Hepatocyte (in vitro differentiated cells): ENCODE results near the gene CSNK2B. TPM values are rescaled to one million over a fixed set of nuclear protein-coding genes. Genes with fewer than 3 reads are reported as not detected.
A peak's percentile ranks its signal among the peaks of the same experiment; 100 is the strongest.

ENCODE experiments used
- DNase-seq: peaks from one replicate; pipeline ENCODE4 v3.0.0-alpha.2; 2016; ENCODE audit warnings: low spot score
- H2AFZ ChIP-seq: fragments of 200-600 bp; sonication (generic); 2 replicates; pipeline ENCODE4 v1.6.0; 2016; ENCODE audit warnings: antibody characterized with exemption, mild to moderate bottlenecking
- H3K27ac ChIP-seq: fragments of 200-600 bp; sonication (generic); 2 replicates; pipeline ENCODE4 v1.5.1; 2016; ENCODE audit warnings: mild to moderate bottlenecking
- H3K27me3 ChIP-seq: fragments of 200-600 bp; sonication (generic); 2 replicates; pipeline ENCODE4 v1.6.1; 2016
- H3K36me3 ChIP-seq: fragments of 200-600 bp; sonication (generic); replicated peaks from 2 replicates; pipeline ENCODE4 v1.5.1; 2016; ENCODE audit warnings: low read depth; ENCODE audit not compliant: insufficient read depth
- H3K4me1 ChIP-seq: fragments of 200-600 bp; sonication (generic); 2 replicates; pipeline ENCODE4 v1.5.1; 2016; ENCODE audit warnings: mild to moderate bottlenecking, moderate library complexity; ENCODE audit not compliant: insufficient read depth
- H3K4me2 ChIP-seq: fragments of 200-600 bp; sonication (generic); 2 replicates; pipeline ENCODE4 v1.6.0; 2016
- H3K4me3 ChIP-seq: fragments of 200-600 bp; sonication (generic); 2 replicates; pipeline ENCODE4 v1.5.1; 2016; ENCODE audit warnings: mild to moderate bottlenecking
- H3K79me2 ChIP-seq: fragments of 200-600 bp; sonication (generic); 2 replicates; pipeline ENCODE4 v1.6.0; 2017; ENCODE audit warnings: mild to moderate bottlenecking
- H3K9me2 ChIP-seq: fragments of 200-600 bp; sonication (generic); replicated peaks from 2 replicates; pipeline ENCODE4 v1.6.0; 2017; ENCODE audit warnings: mild to moderate bottlenecking; ENCODE audit not compliant: insufficient read depth
- H3K9me3 ChIP-seq: fragments of 200-600 bp; sonication (generic); 2 replicates; pipeline ENCODE4 v1.5.1; 2016; ENCODE audit warnings: low read depth, mild to moderate bottlenecking
- H4K20me1 ChIP-seq: fragments of 200-600 bp; sonication (generic); 2 replicates; pipeline ENCODE4 v1.6.0; 2016; ENCODE audit warnings: mild to moderate bottlenecking; ENCODE audit not compliant: insufficient read depth, poor library complexity, severe bottlenecking
- EZH2 ChIP-seq: fragments of 200-600 bp; sonication (generic); IDR thresholded peaks from 2 replicates; pipeline ENCODE4 v1.6.1; 2016; ENCODE audit warnings: antibody characterized with exemption, mild to moderate bottlenecking, borderline replicate concordance
- EZH2phosphoT487 ChIP-seq: fragments of 200-600 bp; sonication (generic); IDR thresholded peaks from one replicate; pipeline ENCODE4 v1.6.1; 2018; ENCODE audit warnings: antibody characterized with exemption, mild to moderate bottlenecking, low read depth, moderate library complexity; ENCODE audit not compliant: unreplicated experiment, severe bottlenecking
- WGBS: methylation state at CpG from one replicate; pipeline ENCODE4 v1.1.6; 2016; ENCODE audit warnings: low lambda C conversion rate; ENCODE audit errors: missing lambda C conversion rate; 5-methylcytosine and 5-hydroxymethylcytosine counted together
- polyA plus RNA-seq: library from polyadenylated mRNA; unstranded; fragments of >200 nt; fragmentation: Nextera tagmentation; extraction: Ambion mirVana; gene quantifications from 2 replicates; pipeline ENCODE4 v1.2.1, GENCODE V29; 2016
- total RNA-seq: library from RNA; depleted of rRNA; stranded (reverse); fragments of >200 nt; gene quantifications from 2 replicates; pipeline ENCODE4 v1.2.3, GENCODE V29; 2014
- TF ChIP-seq, protein P1 (sequence below): fragments of 200-600 bp; sonication (generic); IDR thresholded peaks from 2 replicates; pipeline ENCODE4 v1.5.1; 2016; ENCODE audit warnings: antibody characterized with exemption, mild to moderate bottlenecking; ENCODE audit not compliant: poor library complexity

CSNK2B gene
- total and polyA plus RNA-seq, 2 experiments from 2014 or later: 155 to 181 TPM

DNA sequence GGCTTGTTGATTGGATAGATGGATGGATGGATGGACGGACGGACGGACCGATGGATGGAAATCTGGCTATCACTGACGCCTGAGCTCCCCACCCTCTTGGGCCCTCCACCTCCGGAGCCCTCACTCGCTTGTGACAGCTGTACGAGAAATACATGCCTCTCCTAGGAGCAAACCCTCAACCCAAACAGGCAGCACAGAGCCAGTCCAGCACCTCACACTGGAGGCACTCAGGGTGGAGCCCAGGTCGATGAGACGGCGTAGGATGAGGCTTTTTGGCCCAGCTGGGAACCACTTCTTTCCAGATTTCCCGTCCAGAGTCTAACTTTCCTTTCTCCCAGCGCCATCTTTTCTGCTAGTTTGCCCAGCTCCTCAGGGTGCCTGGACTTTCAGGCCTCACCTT is 17.7 kb downstream of the CSNK2B start:
- peak overlapping the region; percentile 12 for H3K4me3 ChIP-seq
- H2AFZ ChIP-seq: peak overlapping the region; percentile 32
- H3K9me2 ChIP-seq: no peaks in the 10 kb centered on the region
- H4K20me1 ChIP-seq: no peaks in the 10 kb centered on the region
- H3K79me2 ChIP-seq: no peaks in the 10 kb centered on the region
- H3K36me3 ChIP-seq: no peaks in the 10 kb centered on the region
- WGBS: 72% methylated on average over 13 of the region's 13 CpGs
- TF ChIP-seq EZH2phosphoT487: no peak
- no peaks in the 10 kb centered on the region for H3K27me3 ChIP-seq
- peak overlapping the region; percentile 86 for H3K4me2 ChIP-seq
- H3K27ac ChIP-seq: peak overlapping the region; percentile 36
- H3K4me1 ChIP-seq: peaks cover 5% of the 10 kb centered on the region
- H3K9me3 ChIP-seq: no peaks in the 10 kb centered on the region
- no peak for DNase-seq

GRCh38 chr6:31686483-31686882 is 20.6 kb downstream of the CSNK2B start:
- Histone ChIP-seq H3K27ac (no peak overlapping the region), H3K36me3 (no peaks in the 10 kb centered on the region), H2AFZ (no peak overlapping the region), H3K4me2 (no peak overlapping the region), H3K9me3 (no peaks in the 10 kb centered on the region), H3K27me3 (no peaks in the 10 kb centered on the region), H3K4me3 (no peak overlapping the region), H3K9me2 (no peaks in the 10 kb centered on the region), H3K79me2 (no peaks in the 10 kb centered on the region), H4K20me1 (no peaks in the 10 kb centered on the region), H3K4me1 (peaks cover 10% of the 10 kb centered on the region)
- WGBS: 89% methylated on average over 5 of the region's 5 CpGs
- TF ChIP-seq, protein P1, sequence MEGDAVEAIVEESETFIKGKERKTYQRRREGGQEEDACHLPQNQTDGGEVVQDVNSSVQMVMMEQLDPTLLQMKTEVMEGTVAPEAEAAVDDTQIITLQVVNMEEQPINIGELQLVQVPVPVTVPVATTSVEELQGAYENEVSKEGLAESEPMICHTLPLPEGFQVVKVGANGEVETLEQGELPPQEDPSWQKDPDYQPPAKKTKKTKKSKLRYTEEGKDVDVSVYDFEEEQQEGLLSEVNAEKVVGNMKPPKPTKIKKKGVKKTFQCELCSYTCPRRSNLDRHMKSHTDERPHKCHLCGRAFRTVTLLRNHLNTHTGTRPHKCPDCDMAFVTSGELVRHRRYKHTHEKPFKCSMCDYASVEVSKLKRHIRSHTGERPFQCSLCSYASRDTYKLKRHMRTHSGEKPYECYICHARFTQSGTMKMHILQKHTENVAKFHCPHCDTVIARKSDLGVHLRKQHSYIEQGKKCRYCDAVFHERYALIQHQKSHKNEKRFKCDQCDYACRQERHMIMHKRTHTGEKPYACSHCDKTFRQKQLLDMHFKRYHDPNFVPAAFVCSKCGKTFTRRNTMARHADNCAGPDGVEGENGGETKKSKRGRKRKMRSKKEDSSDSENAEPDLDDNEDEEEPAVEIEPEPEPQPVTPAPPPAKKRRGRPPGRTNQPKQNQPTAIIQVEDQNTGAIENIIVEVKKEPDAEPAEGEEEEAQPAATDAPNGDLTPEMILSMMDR: no peak
- no peak for TF ChIP-seq EZH2
- no peak for TF ChIP-seq EZH2phosphoT487
- DNase-seq: no peak

GRCh38 chr6:31687321-31687720 is 21.4 kb downstream of the CSNK2B start:
- Histone ChIP-seq H3K27me3 (no peaks in the 10 kb centered on the region), H4K20me1 (no peaks in the 10 kb centered on the region), H3K4me1 (peaks cover 6% of the 10 kb centered on the region), H3K9me2 (no peaks in the 10 kb centered on the region), H3K79me2 (no peaks in the 10 kb centered on the region), H3K27ac (no peak overlapping the region), H3K36me3 (no peaks in the 10 kb centered on the region), H3K9me3 (no peaks in the 10 kb centered on the region), H3K4me2 (no peak overlapping the region), H3K4me3 (no peak overlapping the region), H2AFZ (no peak overlapping the region)
- no peak for DNase-seq
- TF ChIP-seq EZH2phosphoT487 (no peak), EZH2 (no peak)
- TF ChIP-seq, protein P1: no peak
- 92% methylated on average over 8 of the region's 8 CpGs for WGBS

- no peaks in the 10 kb centered on the region for H3K79me2 ChIP-seq
- no peak overlapping the region for H2AFZ ChIP-seq
- WGBS: 90% methylated on average over 13 of the region's 14 CpGs
Observed at GRCh38 chr6:31687860-31688693, 22.2 kb downstream of the CSNK2B start.

More at GRCh38 chr6:31687860-31688693, 22.2 kb downstream of the CSNK2B start:
- DNase-seq: no peak
- Histone ChIP-seq H4K20me1 (no peaks in the 10 kb centered on the region), H3K9me3 (no peaks in the 10 kb centered on the region), H3K36me3 (no peaks in the 10 kb centered on the region), H3K4me3 (no peak overlapping the region), H3K4me1 (peaks cover 6% of the 10 kb centered on the region), H3K27me3 (no peaks in the 10 kb centered on the region), H3K27ac (no peak overlapping the region), H3K4me2 (no peak overlapping the region), H3K9me2 (no peaks in the 10 kb centered on the region)
- no peak for TF ChIP-seq EZH2
- TF ChIP-seq, protein P1: no peak
- no peak for TF ChIP-seq EZH2phosphoT487
